ENCODE results near the gene COG5.

DNA sequence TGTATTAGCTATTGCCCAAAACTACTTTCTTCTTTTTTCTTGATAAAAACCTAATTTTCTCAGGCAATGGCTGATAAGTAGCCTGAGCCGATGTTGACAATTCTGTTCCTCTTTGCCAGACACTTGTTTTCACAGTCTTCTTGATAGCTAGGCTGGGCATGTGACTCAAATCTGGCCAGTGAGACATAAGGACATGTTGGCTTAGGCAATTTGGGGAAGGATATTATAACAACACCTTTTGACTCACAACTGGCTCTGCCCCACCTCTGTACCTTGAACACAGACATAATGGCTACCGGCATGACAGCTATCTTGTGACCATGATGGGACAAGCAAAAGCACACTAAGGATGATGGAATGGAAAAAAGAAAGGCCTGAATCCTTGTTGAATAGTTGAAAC lies 166.7 kb downstream of the COG5 start:
- TF ChIP-seq CTCF (conservative IDR thresholded peaks at IDR 0.05; ENCODE audit: low read depth in 2 of 2) = no peak
- no peak for TF ChIP-seq EZH2 (IDR thresholded peaks at IDR 0.05; ENCODE audit: low read depth, unreplicated experiment)
- TF ChIP-seq EZH2phosphoT487 (IDR thresholded peaks at IDR 0.05; ENCODE audit: unreplicated experiment) = no peak
- TF ChIP-seq JUNB (IDR thresholded peaks at IDR 0.05; ENCODE audit: unreplicated experiment) = no peak
- no peak for TF ChIP-seq POLR2AphosphoS5 (IDR thresholded peaks at IDR 0.05; ENCODE audit: low read depth)
